Occipital lobe (tissue), 2 donors: ENCODE measurements around the gene GABBR1. TPM values are rescaled to one million over a fixed set of nuclear protein-coding genes. Genes with fewer than 3 reads are reported as not detected.

ENCODE experiments used
- small RNA-seq: library from RNA; depleted of rRNA; stranded (forward); fragments of <200 nt; gene quantifications from one replicate; pipeline ENCODE3, GENCODE V24; 2014
- total RNA-seq: library from RNA; depleted of rRNA; stranded (reverse); fragments of >200 nt; gene quantifications from one replicate; pipeline ENCODE4 v1.2.3, GENCODE V29; 2014

GABBR1 gene
- total RNA-seq, 1 donor from 2014 or later: 91.1 TPM

Small RNA genes lying within 50 kb of the gene (small RNA-seq; reads per million reads assigned to genes)
- 0.29 reads per million, percentile 10 among the genes with 10 or more reads in this experiment for gene SNORD32B
- gene SUMO2P1: not detected
- not detected for gene TMEM183AP1

Other genes starting within 250 kb of the GABBR1 start
- gene OR12D2, start 237.6 kb downstream of the GABBR1 start, total RNA-seq: not detected
- gene OR12D1, start 218.3 kb downstream of the GABBR1 start, total RNA-seq: not detected
- not detected for gene OR10C1, start 193.9 kb downstream of the GABBR1 start, total RNA-seq
- not detected for gene OR11A1, start 176.1 kb downstream of the GABBR1 start, total RNA-seq
- gene OR2H1, start 176.0 kb downstream of the GABBR1 start, total RNA-seq: not detected
- gene MAS1L, start 145.2 kb downstream of the GABBR1 start, total RNA-seq: not detected
- 0.47 TPM for gene UBD, start 73.5 kb downstream of the GABBR1 start, total RNA-seq
- not detected for gene OR2H2, start 48.1 kb downstream of the GABBR1 start, total RNA-seq
- not detected for gene MOG, start 23.9 kb upstream of the GABBR1 start, total RNA-seq
- not detected for gene ZFP57, start 48.0 kb upstream of the GABBR1 start, total RNA-seq
- 1.4 TPM for gene HLA-F, start 90.3 kb upstream of the GABBR1 start, total RNA-seq
- gene HLA-G, start 194.6 kb upstream of the GABBR1 start, total RNA-seq: not detected